Trophoblast cell (in vitro differentiated cells and primary cell): Measurements from ENCODE around the gene ADA.

ENCODE experiments used
- DNase-seq, 2 donors: peaks; one replicate each; pipeline ENCODE4 v3.0.0-alpha.2; 2016
- H2AFZ ChIP-seq: 2 replicates; pipeline ENCODE4 v1.6.1; 2013; ENCODE audit warnings: low read length, moderate library complexity, mild to moderate bottlenecking; ENCODE audit not compliant: insufficient read depth, poor library complexity
- H2AK5ac ChIP-seq: 2 replicates; pipeline ENCODE4 v1.6.1; 2013; ENCODE audit warnings: mild to moderate bottlenecking, low read length
- H2BK120ac ChIP-seq: 2 replicates; pipeline ENCODE4 v1.6.1; 2013; ENCODE audit warnings: low read length, mild to moderate bottlenecking, moderate library complexity; ENCODE audit not compliant: insufficient read depth, poor library complexity
- H2BK12ac ChIP-seq: 2 replicates; pipeline ENCODE4 v1.6.1; 2013; ENCODE audit warnings: mild to moderate bottlenecking, low read length, moderate library complexity
- H2BK5ac ChIP-seq: 2 replicates; pipeline ENCODE4 v1.6.1; 2013; ENCODE audit warnings: low read length, low read depth, moderate library complexity, mild to moderate bottlenecking; ENCODE audit not compliant: poor library complexity
- H3K14ac ChIP-seq: 2 replicates; pipeline ENCODE4 v1.6.1; 2013; ENCODE audit warnings: mild to moderate bottlenecking, low read length
- H3K18ac ChIP-seq: 2 replicates; pipeline ENCODE4 v1.6.1; 2013; ENCODE audit warnings: mild to moderate bottlenecking, low read length
- H3K23ac ChIP-seq: 2 replicates; pipeline ENCODE4 v1.6.1; 2013; ENCODE audit warnings: low read length
- H3K27ac ChIP-seq: 2 replicates; pipeline ENCODE4 v1.5.1; 2013; ENCODE audit warnings: low read depth, mild to moderate bottlenecking, inconsistent platforms, low read length, moderate library complexity
- H3K27me3 ChIP-seq: 2 replicates; pipeline ENCODE4 v1.6.1; 2013; ENCODE audit warnings: inconsistent platforms, mild to moderate bottlenecking, low read length, moderate library complexity; ENCODE audit not compliant: insufficient read depth
- H3K36me3 ChIP-seq, 2 experiments: 1 replicate in 1 of 2; 2 replicates in 1 of 2; pipeline ENCODE4 v1.6.1; 2013; ENCODE audit warnings: low read length in 2 of 2, mild to moderate bottlenecking in 2 of 2, moderate library complexity in 1 of 2; ENCODE audit not compliant: insufficient read depth in 2 of 2, control insufficient read depth in 1 of 2
- H3K4ac ChIP-seq: 2 replicates; pipeline ENCODE4 v1.6.1; 2013; ENCODE audit warnings: low read depth, mild to moderate bottlenecking, low read length, moderate library complexity
- H3K4me1 ChIP-seq, 2 experiments: 1 replicate in 1 of 2; 2 replicates in 1 of 2; pipeline ENCODE4 v1.6.1; 2013; ENCODE audit warnings: low read length in 2 of 2, mild to moderate bottlenecking in 2 of 2, moderate library complexity in 1 of 2; ENCODE audit not compliant: insufficient read depth in 2 of 2, control insufficient read depth in 1 of 2
- H3K4me2 ChIP-seq: 2 replicates; pipeline ENCODE4 v1.6.1; 2013; ENCODE audit warnings: inconsistent platforms, mild to moderate bottlenecking, low read length, moderate library complexity
- H3K4me3 ChIP-seq: 2 replicates; pipeline ENCODE4 v1.5.1; 2013; ENCODE audit warnings: mild to moderate bottlenecking, low read depth, low read length, inconsistent platforms
- H3K79me1 ChIP-seq: one replicate; pipeline ENCODE4 v1.6.1; 2013; ENCODE audit warnings: low read length
- H3K79me2 ChIP-seq: 2 replicates; pipeline ENCODE4 v1.6.1; 2013; ENCODE audit warnings: low read length, mild to moderate bottlenecking; ENCODE audit not compliant: control insufficient read depth, insufficient read depth, poor library complexity
- H3K9ac ChIP-seq: 2 replicates; pipeline ENCODE4 v1.6.1; 2013; ENCODE audit warnings: mild to moderate bottlenecking, low read length
- H3K9me3 ChIP-seq: 2 replicates; pipeline ENCODE4 v1.6.1; 2013; ENCODE audit warnings: low read depth, mild to moderate bottlenecking, control low read depth, inconsistent platforms, low read length; ENCODE audit not compliant: insufficient read depth
- H4K12ac ChIP-seq: 2 replicates; pipeline ENCODE4 v1.6.1; 2013; ENCODE audit warnings: low read depth, mild to moderate bottlenecking, low read length, moderate library complexity
- H4K8ac ChIP-seq: 2 replicates; pipeline ENCODE4 v1.6.1; 2013; ENCODE audit warnings: low read depth, mild to moderate bottlenecking, low read length, moderate library complexity
- H4K91ac ChIP-seq: one replicate; pipeline ENCODE4 v1.6.1; 2013; ENCODE audit warnings: low read depth, mild to moderate bottlenecking, low read length, moderate library complexity
- WGBS: extraction: QIAGEN DNeasy Blood & Tissue Kit; methylation state at CpG from one replicate; pipeline ENCODE4 v1.1.7; 2013; ENCODE audit warnings: missing lambda C conversion rate; ENCODE audit not compliant: insufficient read length, insufficient coverage; ENCODE audit errors: extremely low coverage; 5-methylcytosine and 5-hydroxymethylcytosine counted together

ADA gene

DNA sequence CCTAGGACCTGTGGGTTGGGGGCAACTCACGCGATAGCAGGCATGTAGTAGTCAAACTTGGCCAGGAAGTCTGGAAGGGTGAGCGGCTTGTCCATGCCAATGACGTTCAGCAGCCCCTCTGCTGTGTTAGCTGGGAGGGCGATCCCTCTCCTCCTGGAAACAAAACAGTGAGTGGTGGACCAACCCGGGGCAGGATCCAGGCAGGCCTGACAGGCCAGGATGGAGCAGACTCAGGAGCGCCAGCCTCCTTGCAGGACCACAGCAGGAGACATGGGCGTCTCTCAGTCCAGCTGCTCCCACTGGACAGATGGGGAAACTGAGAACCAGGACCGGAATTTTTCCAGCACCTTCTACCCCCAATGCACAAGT lies 22.5 kb downstream of the ADA start:
- Histone ChIP-seq H4K12ac (no peak overlapping the region), H2BK5ac (no peak overlapping the region), H3K23ac (no peak overlapping the region), H4K8ac (no peak overlapping the region), H2AK5ac (no peak overlapping the region), H3K14ac (no peak overlapping the region), H3K79me1 (no peaks in the 10 kb centered on the region), H3K18ac (no peak overlapping the region), H3K9me3 (peaks cover 3% of the 10 kb centered on the region), H3K9ac (no peak overlapping the region), H3K4me3 (no peak overlapping the region), H3K4me2 (no peak overlapping the region), H3K27ac (no peak overlapping the region), H2BK120ac (no peak overlapping the region), H3K36me3 (peaks cover 4 to 10% of the 10 kb centered on the region in 2 experiments), H3K27me3 (no peaks in the 10 kb centered on the region), H3K4ac (no peak overlapping the region), H4K91ac (no peak overlapping the region), H2BK12ac (no peak overlapping the region), H3K79me2 (no peaks in the 10 kb centered on the region), H2AFZ (no peak overlapping the region), H3K4me1 (no peaks in the 10 kb centered on the region)
- no CpG with 5 or more reads among the region's 9 CpGs for WGBS
- no peak for DNase-seq

GRCh38 chr20:44627364-44628010 lies 24.0 kb downstream of the ADA start:
- Histone ChIP-seq H3K4me3 (no peak overlapping the region), H3K18ac (no peak overlapping the region), H2BK12ac (no peak overlapping the region), H3K79me2 (no peaks in the 10 kb centered on the region), H3K79me1 (no peaks in the 10 kb centered on the region), H3K27ac (no peak overlapping the region), H4K8ac (no peak overlapping the region), H3K14ac (no peak overlapping the region), H3K23ac (no peak overlapping the region), H2BK5ac (no peak overlapping the region), H3K4me1 (no peaks in the 10 kb centered on the region), H3K9me3 (peaks cover 6% of the 10 kb centered on the region), H3K36me3 (peaks cover 11 to 15% of the 10 kb centered on the region in 2 experiments), H4K12ac (no peak overlapping the region), H2AFZ (no peak overlapping the region), H4K91ac (no peak overlapping the region), H3K4me2 (no peak overlapping the region), H3K27me3 (no peaks in the 10 kb centered on the region), H2BK120ac (no peak overlapping the region), H2AK5ac (no peak overlapping the region), H3K4ac (no peak overlapping the region), H3K9ac (no peak overlapping the region)
- DNase-seq: no peak
- no CpG with 5 or more reads among the region's 13 CpGs for WGBS

GRCh38 chr20:44626278-44626677 lies 25.2 kb downstream of the ADA start:
- no peaks in the 10 kb centered on the region for H3K79me2 ChIP-seq
- WGBS: no CpG with 5 or more reads among the region's 7 CpGs
- no peak overlapping the region for H2BK5ac ChIP-seq
- H3K27me3 ChIP-seq: no peaks in the 10 kb centered on the region
- H3K4me3 ChIP-seq: no peak overlapping the region
- no peak overlapping the region for H2AK5ac ChIP-seq
- H3K18ac ChIP-seq: no peak overlapping the region
- no peaks in the 10 kb centered on the region for H3K79me1 ChIP-seq
- H4K91ac ChIP-seq: no peak overlapping the region
- H2BK12ac ChIP-seq: no peak overlapping the region
- no peak overlapping the region for H4K12ac ChIP-seq
- no peak overlapping the region for H3K14ac ChIP-seq
- no peak overlapping the region for H3K9ac ChIP-seq
- no peak for DNase-seq
- peaks cover 6% of the 10 kb centered on the region for H3K9me3 ChIP-seq
- H3K4me2 ChIP-seq: no peak overlapping the region
- peaks cover 20% of the 10 kb centered on the region in 2 experiments for H3K36me3 ChIP-seq
- no peaks in the 10 kb centered on the region for H3K4me1 ChIP-seq
- H2BK120ac ChIP-seq: no peak overlapping the region
- no peak overlapping the region for H3K23ac ChIP-seq
- H2AFZ ChIP-seq: no peak overlapping the region
- no peak overlapping the region for H4K8ac ChIP-seq
- no peak overlapping the region for H3K27ac ChIP-seq
- H3K4ac ChIP-seq: no peak overlapping the region

DNA sequence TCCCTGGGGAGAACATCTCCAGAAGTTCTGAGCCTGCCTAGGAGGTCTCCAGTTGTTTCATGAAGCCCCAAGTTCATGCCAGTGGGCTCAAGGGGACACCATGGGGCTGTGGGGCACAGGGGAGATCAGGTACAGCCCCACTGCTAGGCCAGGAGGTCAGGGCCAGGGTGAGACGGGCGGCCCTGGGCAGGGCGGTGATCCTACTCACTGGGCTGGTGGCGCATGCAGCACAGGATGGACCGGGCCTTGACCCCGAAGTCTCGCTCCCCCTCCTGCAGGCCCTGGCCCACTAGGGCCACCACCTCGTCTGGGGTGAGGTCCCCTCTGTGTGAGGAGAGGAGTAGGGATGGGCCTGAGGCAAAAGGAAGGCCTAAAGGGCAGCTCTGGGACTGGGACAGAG lies 26.1 kb downstream of the ADA start:
- H2BK5ac ChIP-seq: no peak overlapping the region
- H3K4me2 ChIP-seq: no peak overlapping the region
- peaks cover 20 to 27% of the 10 kb centered on the region in 2 experiments for H3K36me3 ChIP-seq
- no peaks in the 10 kb centered on the region for H3K79me1 ChIP-seq
- H2AFZ ChIP-seq: no peak overlapping the region
- H3K27ac ChIP-seq: no peak overlapping the region
- H3K9me3 ChIP-seq: peaks cover 6% of the 10 kb centered on the region
- no peak overlapping the region for H3K4ac ChIP-seq
- no peak overlapping the region for H4K91ac ChIP-seq
- H3K14ac ChIP-seq: no peak overlapping the region
- no peak overlapping the region for H4K8ac ChIP-seq
- H3K9ac ChIP-seq: no peak overlapping the region
- H2BK120ac ChIP-seq: no peak overlapping the region
- DNase-seq: no peak
- no peaks in the 10 kb centered on the region for H3K79me2 ChIP-seq
- no peak overlapping the region for H3K4me3 ChIP-seq
- no peak overlapping the region for H4K12ac ChIP-seq
- no CpG with 5 or more reads among the region's 8 CpGs for WGBS
- H2BK12ac ChIP-seq: no peak overlapping the region
- H3K18ac ChIP-seq: no peak overlapping the region
- no peaks in the 10 kb centered on the region for H3K27me3 ChIP-seq
- H3K4me1 ChIP-seq: no peaks in the 10 kb centered on the region
- H2AK5ac ChIP-seq: no peak overlapping the region
- no peak overlapping the region for H3K23ac ChIP-seq
